GM03348 (cell line): ENCODE data around the gene USP9Y.

ENCODE experiments used
- DNase-seq: peaks from one replicate; pipeline ENCODE4 v3.0.0; 2012; ENCODE audit warnings: low spot score

USP9Y gene

GRCh38 chrY:12765976-12766375 is 64.9 kb downstream of the USP9Y start:
- peak; percentile 4 for DNase-seq

GRCh38 chrY:12784521-12784920 is 83.5 kb downstream of the USP9Y start:
- DNase-seq: no peak

GRCh38 chrY:12793999-12794398 is 93.0 kb downstream of the USP9Y start:
- no peak for DNase-seq

GRCh38 chrY:12808046-12808445 is 107.0 kb downstream of the USP9Y start:
- DNase-seq: no peak

- peak; percentile 22 for DNase-seq
These were observed 108.0 kb downstream of the USP9Y start for GRCh38 chrY:12809034-12809433.

GRCh38 chrY:12823408-12823807 is 122.4 kb downstream of the USP9Y start:
- no peak for DNase-seq

GRCh38 chrY:12826791-12827190 is 125.8 kb downstream of the USP9Y start:
- DNase-seq: peak; percentile 26

GRCh38 chrY:12833284-12833683 is 132.3 kb downstream of the USP9Y start:
- DNase-seq: no peak

- DNase-seq: no peak
These were observed 136.5 kb downstream of the USP9Y start for GRCh38 chrY:12837550-12837949.

GRCh38 chrY:12841368-12841767 is 140.3 kb downstream of the USP9Y start:
- no peak for DNase-seq

- no peak for DNase-seq
These were observed 145.8 kb downstream of the USP9Y start for GRCh38 chrY:12846793-12847192.

- peak; percentile 43 for DNase-seq
These were observed 154.8 kb downstream of the USP9Y start for GRCh38 chrY:12855791-12856275.

GRCh38 chrY:12867960-12868359 is 166.9 kb downstream of the USP9Y start:
- no peak for DNase-seq

GRCh38 chrY:12896973-12897372 is 195.9 kb downstream of the USP9Y start:
- no peak for DNase-seq

GRCh38 chrY:12898604-12899003 is 197.6 kb downstream of the USP9Y start:
- DNase-seq: no peak

GRCh38 chrY:12904618-12905516 is 203.8 kb downstream of the USP9Y start, which contains the start of gene DDX3Y:
Gene DDX3Y, plus strand, starts transcription at chrY:12904868. Its CDS starts 69 bp downstream, at chrY:12904937.
- peak; percentile 92 for DNase-seq

GRCh38 chrY:12905517-12905872 is 204.5 kb downstream of the USP9Y start:
- peak; percentile 72 for DNase-seq

- peak; percentile 8 for DNase-seq
These were observed 204.9 kb downstream of the USP9Y start for GRCh38 chrY:12905895-12906294.
